Stimulated activated CD4-positive, alpha-beta T cell treated with anti-CD3 and anti-CD28 coated beads, Interleukin-12 subunit alpha, Interleukin-12 subunit beta, amount 100 ng/mL, for 24 hours (primary cell): Measurements from ENCODE around the gene FEZF2.

ENCODE experiments used
- DNase-seq, 2 experiments: peaks; one replicate each; pipeline ENCODE4 v3.0.0-alpha.2; 2020; ENCODE audit warnings: low read depth in 2 of 2

FEZF2 gene

GRCh38 chr3:62329971-62330370 lies 43.4 kb downstream of the FEZF2 start:
- DNase-seq = no peak

GRCh38 chr3:62325896-62326295 lies 47.5 kb downstream of the FEZF2 start:
- DNase-seq = no peak

DNA sequence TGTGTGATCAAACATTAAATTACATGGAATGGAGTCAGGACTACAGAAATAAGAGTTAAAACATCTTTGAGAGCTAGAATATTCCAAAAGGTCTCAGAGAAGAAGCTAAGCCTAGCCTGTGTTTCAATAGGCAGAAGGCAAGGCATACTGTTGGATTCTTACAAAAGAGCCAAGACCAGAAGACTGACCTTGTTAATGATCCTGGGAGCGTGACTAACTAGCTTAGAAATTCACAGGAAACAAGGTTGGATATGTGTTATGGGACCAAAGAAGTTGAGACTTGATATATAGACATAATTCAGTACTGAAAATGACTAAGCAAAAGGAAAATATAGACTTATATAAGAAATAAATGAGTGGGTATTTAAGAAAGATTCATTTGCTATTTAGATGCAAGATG lies 50.1 kb downstream of the FEZF2 start:
- no peak for DNase-seq
